Lung (tissue), 12 donors: ENCODE measurements around the gene ARSB. TPM values are rescaled to one million over a fixed set of nuclear protein-coding genes. Genes with fewer than 3 reads are reported as not detected.
"Not testable (repeated sequence)": the region's sequence is repeated elsewhere in the genome, so short reads cannot be mapped to it uniquely, and the experiment has no call there.

ENCODE experiments used
- ATAC-seq: fragments of 200-7000 bp; cut with Tn5 transposase; one replicate; pipeline ENCODE4 v1.9.1; 2020; ENCODE audit warnings: moderate number of reproducible peaks; ENCODE audit not compliant: insufficient read depth, low FRiP score
- DNase-seq, 3 donors: peaks; one replicate each; pipeline ENCODE4 v3.0.0-alpha.2; 2013 to 2017
- H3K27ac ChIP-seq, 2 donors: one replicate each; pipeline ENCODE4 v1.5.1; 2013; ENCODE audit warnings: mild to moderate bottlenecking in 2 of 2, moderate library complexity in 2 of 2, control low read depth in 1 of 2, inconsistent platforms in 1 of 2, low read depth in 1 of 2, low read length in 1 of 2
- H3K27me3 ChIP-seq, 3 donors: one replicate each; pipeline ENCODE4 v1.5.1; 2013; ENCODE audit warnings: low read length in 2 of 3; ENCODE audit not compliant: control insufficient read depth in 3 of 3, insufficient read depth in 3 of 3
- H3K36me3 ChIP-seq, 4 donors: one replicate each; pipeline ENCODE4 v1.5.1; 2013; ENCODE audit warnings: low read length in 4 of 4, mild to moderate bottlenecking in 1 of 4, moderate library complexity in 1 of 4; ENCODE audit not compliant: control insufficient read depth in 4 of 4, insufficient read depth in 4 of 4
- H3K4me1 ChIP-seq, 5 donors: one replicate each; pipeline ENCODE4 v1.5.1; 2013; ENCODE audit warnings: low read length in 5 of 5, mild to moderate bottlenecking in 2 of 5, moderate library complexity in 1 of 5; ENCODE audit not compliant: control insufficient read depth in 5 of 5, insufficient read depth in 5 of 5
- H3K4me3 ChIP-seq: one replicate; pipeline ENCODE4 v1.5.1; 2013; ENCODE audit warnings: mild to moderate bottlenecking, control low read depth, moderate library complexity
- H3K9ac ChIP-seq, 2 donors: one replicate each; pipeline ENCODE4 v1.5.1; 2013; ENCODE audit warnings: low read length in 2 of 2, control low read depth in 1 of 2; ENCODE audit not compliant: insufficient read depth in 1 of 2
- H3K9me3 ChIP-seq, 4 donors: one replicate each; pipeline ENCODE4 v1.5.1; 2013; ENCODE audit warnings: low read length in 3 of 4, mild to moderate bottlenecking in 1 of 4, moderate library complexity in 1 of 4; ENCODE audit not compliant: control insufficient read depth in 4 of 4, insufficient read depth in 3 of 4
- WGBS, 2 donors: extraction: QIAGEN DNeasy Blood & Tissue Kit; methylation state at CpG; one replicate each; pipeline ENCODE4 v1.1.7; 2013; 5-methylcytosine and 5-hydroxymethylcytosine counted together
- polyA plus RNA-seq, 2 donors: library from polyadenylated mRNA; stranded (reverse); fragments of 200-250 nt; gene quantifications; one replicate each; pipeline ENCODE4 v1.2.1, GENCODE V29; 2013
- total RNA-seq, 2 donors: library from RNA; depleted of rRNA in 1 of 2; stranded (reverse); fragments of >200 nt in 1 of 2; gene quantifications; one replicate each; pipeline ENCODE4 v1.2.1, GENCODE V29; 2014 to 2021
- TF ChIP-seq, protein P1 (sequence below): IDR thresholded peaks from 2 replicates; pipeline ENCODE4 v1.5.1; 2012; ENCODE audit warnings: mild to moderate bottlenecking; ENCODE audit errors: control extremely low read depth, extremely low read depth
- donor health status: control.
- donor health status: control.
- donor health status: Bipolar disorder and iron deficiency.
- donor health status: healthy.
- donor health status: DM: yes; HTN: yes; CAD: no.

ARSB gene
- total and polyA plus RNA-seq, 4 donors: 3.2 to 17.3 (median 11.1) TPM

DNA sequence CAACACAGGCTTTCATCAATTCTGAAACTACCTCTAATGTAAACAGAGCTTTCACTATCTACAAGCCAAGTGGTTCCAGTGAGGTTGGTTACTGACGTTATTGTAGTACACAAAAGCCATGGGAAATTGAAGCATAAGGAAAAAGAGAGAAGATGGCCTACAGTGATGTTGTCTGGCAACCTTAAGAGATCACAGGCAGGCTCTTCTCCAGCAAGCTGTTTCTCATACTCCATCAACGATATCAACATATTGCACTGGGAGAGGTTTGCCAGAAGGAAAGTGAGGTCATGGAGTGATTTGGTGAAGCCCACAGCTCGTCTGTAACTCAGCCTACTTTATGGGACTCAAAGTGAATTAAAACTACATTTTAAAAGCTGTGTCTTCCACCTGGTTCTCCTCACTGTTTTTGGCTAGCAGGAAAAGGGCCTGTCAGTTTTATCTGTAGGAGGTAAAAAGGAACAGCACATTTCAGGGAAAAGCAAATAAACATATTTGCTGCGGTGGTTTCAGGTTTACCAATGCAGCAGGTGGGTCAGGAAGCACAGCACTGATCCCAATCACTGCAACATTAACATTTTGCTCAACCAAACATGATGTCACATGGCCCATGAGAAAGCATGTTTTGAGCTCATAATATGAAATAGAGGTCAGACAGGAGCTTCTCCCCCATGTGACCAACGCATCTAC lies 72.9 kb downstream of the ARSB start:
- WGBS, 2 donors: 69 to 76% methylated on average over 5 of the region's 5 CpGs
- no peaks in the 10 kb centered on the region for H3K9me3 ChIP-seq
- no peak overlapping the region for H3K4me3 ChIP-seq
- no peaks in the 10 kb centered on the region for H3K36me3 ChIP-seq
- H3K27me3 ChIP-seq: no peaks in the 10 kb centered on the region
- DNase-seq (peak; percentile 22 to 62 (median 56)), ATAC-seq (no peak)
- H3K9ac ChIP-seq: no peak overlapping the region
- H3K27ac ChIP-seq: no peak overlapping the region
- peaks cover 7 to 49% (median 9%) of the 10 kb centered on the region in 5 donors for H3K4me1 ChIP-seq
- TF ChIP-seq, protein P1, sequence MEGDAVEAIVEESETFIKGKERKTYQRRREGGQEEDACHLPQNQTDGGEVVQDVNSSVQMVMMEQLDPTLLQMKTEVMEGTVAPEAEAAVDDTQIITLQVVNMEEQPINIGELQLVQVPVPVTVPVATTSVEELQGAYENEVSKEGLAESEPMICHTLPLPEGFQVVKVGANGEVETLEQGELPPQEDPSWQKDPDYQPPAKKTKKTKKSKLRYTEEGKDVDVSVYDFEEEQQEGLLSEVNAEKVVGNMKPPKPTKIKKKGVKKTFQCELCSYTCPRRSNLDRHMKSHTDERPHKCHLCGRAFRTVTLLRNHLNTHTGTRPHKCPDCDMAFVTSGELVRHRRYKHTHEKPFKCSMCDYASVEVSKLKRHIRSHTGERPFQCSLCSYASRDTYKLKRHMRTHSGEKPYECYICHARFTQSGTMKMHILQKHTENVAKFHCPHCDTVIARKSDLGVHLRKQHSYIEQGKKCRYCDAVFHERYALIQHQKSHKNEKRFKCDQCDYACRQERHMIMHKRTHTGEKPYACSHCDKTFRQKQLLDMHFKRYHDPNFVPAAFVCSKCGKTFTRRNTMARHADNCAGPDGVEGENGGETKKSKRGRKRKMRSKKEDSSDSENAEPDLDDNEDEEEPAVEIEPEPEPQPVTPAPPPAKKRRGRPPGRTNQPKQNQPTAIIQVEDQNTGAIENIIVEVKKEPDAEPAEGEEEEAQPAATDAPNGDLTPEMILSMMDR: no peak

DNA sequence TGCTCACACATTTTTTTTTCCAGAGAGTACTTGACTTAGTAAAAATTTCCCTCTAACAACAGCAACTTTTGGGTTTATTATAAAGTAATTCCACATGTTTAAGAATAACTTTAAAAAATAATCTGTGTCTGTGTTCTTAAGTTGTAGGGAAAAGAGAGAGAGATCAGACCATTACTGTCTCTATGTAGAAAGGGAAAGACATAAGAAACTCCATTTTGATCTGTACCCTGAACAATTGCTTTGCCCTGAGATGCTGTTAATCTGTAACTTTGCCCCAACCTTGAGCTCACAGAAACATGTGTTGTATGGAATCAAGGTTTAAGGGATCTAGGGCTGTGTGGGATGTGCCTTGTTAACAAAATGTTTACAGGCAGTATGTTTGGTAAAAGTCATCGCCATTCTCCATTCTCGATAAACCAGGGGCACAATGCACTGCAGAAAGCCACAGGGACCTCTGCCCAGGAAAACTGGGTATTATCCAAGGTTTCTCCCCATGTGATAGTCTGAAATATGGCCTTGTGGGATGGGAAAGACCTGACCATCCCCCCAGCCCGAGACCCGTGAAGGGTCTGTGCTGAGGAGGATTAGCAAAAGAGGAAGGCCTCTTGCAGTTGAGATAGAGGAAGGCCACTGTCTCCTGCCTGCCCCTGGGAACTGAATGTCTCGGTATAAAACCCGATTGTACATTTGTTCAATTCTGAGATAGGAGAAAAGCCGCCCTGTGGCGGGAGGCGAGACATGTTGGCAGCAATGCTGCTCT lies 75.7 kb downstream of the ARSB start:
- not testable (repeated sequence) for H3K4me3 ChIP-seq, DNase-seq, ATAC-seq, H3K36me3 ChIP-seq, H3K9me3 ChIP-seq, H3K9ac ChIP-seq, H3K27me3 ChIP-seq, H3K27ac ChIP-seq
- 77 to 83% methylated on average over 5 to 8 of the region's 9 CpGs for WGBS, 2 donors
- peaks cover 7 to 60% (median 16%) of the 10 kb centered on the region in 5 donors for H3K4me1 ChIP-seq

DNA sequence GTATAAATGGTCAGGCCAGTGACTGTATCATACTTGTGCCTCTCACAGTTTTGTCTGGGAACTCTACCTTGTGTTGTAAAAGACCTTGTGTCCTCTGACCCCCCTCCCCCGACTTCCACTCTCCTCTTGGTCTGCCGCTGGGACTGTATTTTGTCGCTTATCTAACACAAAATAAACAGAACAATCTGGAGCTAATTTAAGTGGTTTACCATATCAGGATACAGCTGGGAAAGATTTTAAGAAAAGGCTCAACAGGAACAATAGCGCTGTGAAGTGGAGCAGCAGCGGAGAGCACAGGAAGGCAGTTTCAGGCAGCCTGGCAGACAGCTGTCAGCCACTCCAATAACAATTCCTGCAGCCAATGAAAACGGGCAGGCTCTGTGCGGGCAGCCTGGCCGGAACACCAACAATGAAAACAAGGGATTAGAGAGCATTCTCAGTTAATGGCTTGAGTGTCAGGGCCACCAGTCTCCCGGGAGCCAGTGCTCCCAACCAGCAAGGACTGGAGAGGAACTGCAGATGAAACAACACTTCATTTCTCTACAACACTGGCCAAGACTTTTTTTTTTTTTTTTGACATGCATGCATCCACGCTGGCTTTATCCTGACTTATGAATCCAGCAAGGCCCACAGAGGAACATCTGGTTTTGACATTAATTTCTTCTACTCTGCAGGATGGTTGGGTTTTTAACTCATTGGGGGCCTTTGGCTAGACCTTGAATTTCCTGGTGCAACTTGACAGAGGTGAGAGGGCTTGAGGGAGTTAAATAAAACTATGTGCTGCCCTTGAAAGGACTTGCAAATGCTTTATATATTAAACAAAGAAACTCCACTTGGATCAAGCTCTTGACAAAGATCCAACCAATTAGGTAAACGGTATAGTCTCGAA lies 76.7 kb downstream of the ARSB start:
- H3K27me3 ChIP-seq: no peaks in the 10 kb centered on the region
- TF ChIP-seq, protein P1: no peak
- no peaks in the 10 kb centered on the region for H3K9me3 ChIP-seq
- peak overlapping the region in 1 of 2 donors; percentile 71 for H3K27ac ChIP-seq
- H3K9ac ChIP-seq: no peak overlapping the region
- no peaks in the 10 kb centered on the region for H3K36me3 ChIP-seq
- peaks cover 7 to 70% (median 16%) of the 10 kb centered on the region in 5 donors for H3K4me1 ChIP-seq
- ATAC-seq (peak; percentile 51), DNase-seq (peak; percentile 96 to 99 (median 98))
- 15% methylated on average over 12 of the region's 12 CpGs for WGBS, 2 donors
- no peak overlapping the region for H3K4me3 ChIP-seq
